Measurements from ENCODE around the gene RIOK3.
"Not testable (repeated sequence)": the region's sequence is repeated elsewhere in the genome, so short reads cannot be mapped to it uniquely, and the experiment has no call there.

Gene RIOK3

GRCh38 chr18:23416298-23416697, 36.8 kb upstream of the RIOK3 start:
- DNase-seq (ENCODE audit: insufficient read length, low spot score) (no peak), FAIRE-seq (no peak)
- no peak for TF ChIP-seq CTCF (IDR thresholded peaks at IDR 0.05; ENCODE audit: insufficient read depth, missing control alignments)

- no peak for DNase-seq (ENCODE audit: insufficient read length, low spot score)
- FAIRE-seq, result no peak
- no peak for TF ChIP-seq CTCF (IDR thresholded peaks at IDR 0.05; ENCODE audit: insufficient read depth, missing control alignments)
Measured at GRCh38 chr18:23421277-23421676, 31.8 kb upstream of the RIOK3 start.

GRCh38 chr18:23422751-23423418, 30.2 kb upstream of the RIOK3 start:
- TF ChIP-seq CTCF (IDR thresholded peaks at IDR 0.05; ENCODE audit: insufficient read depth, missing control alignments), result no peak
- DNase-seq (ENCODE audit: insufficient read length, low spot score) (no peak), FAIRE-seq (no peak)

GRCh38 chr18:23424616-23425015, 28.5 kb upstream of the RIOK3 start:
- FAIRE-seq, result no peak
- no peak for TF ChIP-seq CTCF (IDR thresholded peaks at IDR 0.05; ENCODE audit: insufficient read depth, missing control alignments)
- DNase-seq (ENCODE audit: insufficient read length, low spot score), result no peak

- no peak for FAIRE-seq
- DNase-seq (ENCODE audit: insufficient read length, low spot score), result no peak
- TF ChIP-seq CTCF (IDR thresholded peaks at IDR 0.05; ENCODE audit: insufficient read depth, missing control alignments), result no peak
Measured at GRCh38 chr18:23428821-23429220, 24.3 kb upstream of the RIOK3 start.

GRCh38 chr18:23429538-23429937, 23.5 kb upstream of the RIOK3 start:
- not testable (repeated sequence) for FAIRE-seq; DNase-seq (ENCODE audit: insufficient read length, low spot score)

- FAIRE-seq, result no peak
- no peak for DNase-seq (ENCODE audit: insufficient read length, low spot score)
- TF ChIP-seq CTCF (IDR thresholded peaks at IDR 0.05; ENCODE audit: insufficient read depth, missing control alignments), result no peak
Measured at GRCh38 chr18:23433360-23433759, 19.7 kb upstream of the RIOK3 start.

All from D721Med (cell line).